Daoy (cell line): ENCODE results near the gene FBXO34. TPM values are rescaled to one million over a fixed set of nuclear protein-coding genes. Genes with fewer than 3 reads are reported as not detected.
"Not testable (repeated sequence)": the region's sequence is repeated elsewhere in the genome, so short reads cannot be mapped to it uniquely, and the experiment has no call there.

Source experiments
- DNase-seq: peaks from one replicate; pipeline ENCODE4 v3.0.0-alpha.2; 2015; ENCODE audit warnings: low read depth
- total RNA-seq: library from RNA; depleted of rRNA; stranded (reverse); fragments of >200 nt; shearing (Covaris generic); gene quantifications from 2 replicates; pipeline ENCODE4 v1.2.3, GENCODE V29; 2014

FBXO34 gene
- total RNA-seq, 1 experiment from 2014 or later = 24.1 TPM

- no peak for DNase-seq
Observed at GRCh38 chr14:55306938-55307589, 35.8 kb downstream of the FBXO34 start.

- DNase-seq = no peak
Observed at GRCh38 chr14:55309154-55309553, 37.9 kb downstream of the FBXO34 start.

- no peak for DNase-seq
Observed at GRCh38 chr14:55309761-55310365, 38.6 kb downstream of the FBXO34 start.

- DNase-seq = not testable (repeated sequence)
Observed at GRCh38 chr14:55312379-55313030, 41.3 kb downstream of the FBXO34 start.

- DNase-seq = no peak
Observed at GRCh38 chr14:55313480-55313879, 42.3 kb downstream of the FBXO34 start.

GRCh38 chr14:55314449-55314848 lies 43.2 kb downstream of the FBXO34 start:
- DNase-seq = no peak

- DNase-seq = no peak
Observed at GRCh38 chr14:55316564-55316963, 45.3 kb downstream of the FBXO34 start.

- no peak for DNase-seq
Observed at GRCh38 chr14:55317542-55318306, 46.5 kb downstream of the FBXO34 start.

- DNase-seq = no peak
Observed at GRCh38 chr14:55318694-55319093, 47.5 kb downstream of the FBXO34 start.

GRCh38 chr14:55323910-55324309 lies 52.7 kb downstream of the FBXO34 start:
- DNase-seq = no peak

GRCh38 chr14:55324812-55325211 lies 53.6 kb downstream of the FBXO34 start:
- no peak for DNase-seq

- no peak for DNase-seq
Observed at GRCh38 chr14:55327179-55327578, 56.0 kb downstream of the FBXO34 start.

GRCh38 chr14:55328317-55328716 lies 57.1 kb downstream of the FBXO34 start:
- DNase-seq = no peak

GRCh38 chr14:55329999-55330710 lies 58.9 kb downstream of the FBXO34 start:
- DNase-seq = peak; percentile 51

- DNase-seq = no peak
Observed at GRCh38 chr14:55332654-55333570, 61.7 kb downstream of the FBXO34 start.

GRCh38 chr14:55333711-55334485 lies 62.7 kb downstream of the FBXO34 start:
- DNase-seq = peak; percentile 21

- peak; percentile 18 for DNase-seq
Observed at GRCh38 chr14:55336162-55336561, 64.9 kb downstream of the FBXO34 start.

GRCh38 chr14:55336691-55337090 lies 65.5 kb downstream of the FBXO34 start:
- no peak for DNase-seq

GRCh38 chr14:55339770-55340169 lies 68.5 kb downstream of the FBXO34 start:
- no peak for DNase-seq

- no peak for DNase-seq
Observed at GRCh38 chr14:55340482-55340881, 69.3 kb downstream of the FBXO34 start.
